Stimulated activated CD8-positive, alpha-beta memory T cell treated with anti-CD3 and anti-CD28 coated beads, Interleukin-15, amount 100 ng/mL, for 1 hour (primary cell): Measurements from ENCODE around the gene NUP88.

Experiments
- DNase-seq: peaks from one replicate; pipeline ENCODE4 v3.0.0-alpha.2; 2020; ENCODE audit warnings: low read depth

Gene NUP88

DNA sequence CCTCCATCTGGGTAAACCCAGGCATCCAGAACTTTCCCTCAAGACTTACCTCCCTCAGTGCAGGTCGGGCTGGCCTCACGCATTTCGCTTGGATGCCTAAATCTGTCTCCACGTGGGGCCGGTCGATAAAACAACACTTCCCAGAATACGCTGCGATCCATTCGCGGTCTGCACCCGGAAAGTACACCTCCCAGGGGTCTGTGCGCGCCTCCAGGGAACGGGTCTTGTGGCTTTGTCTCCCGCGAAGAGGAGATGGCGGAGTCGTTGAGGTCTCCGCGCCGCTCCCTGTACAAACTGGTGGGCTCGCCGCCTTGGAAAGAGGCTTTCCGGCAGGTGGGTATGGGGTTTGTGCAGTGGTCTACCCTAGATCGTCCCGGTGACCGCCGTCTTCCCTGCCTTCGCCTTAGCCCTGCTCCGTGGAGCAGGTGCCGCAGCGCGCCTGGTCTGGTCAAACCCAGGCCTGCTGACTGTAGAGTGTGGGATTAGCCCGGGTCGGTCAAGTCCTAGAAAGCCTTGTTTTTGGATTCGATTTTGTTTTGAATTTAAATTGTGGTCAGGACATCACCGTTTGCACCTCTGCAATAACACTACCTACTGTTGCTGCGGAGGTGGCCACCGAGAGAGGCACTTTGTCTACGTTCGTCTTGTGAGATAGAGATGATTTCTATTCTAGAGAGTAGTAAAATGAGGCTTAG is 644 bp upstream of the NUP88 start, which contains the start of gene RPAIN:
Gene RPAIN (plus strand): TSS at position 224 of the 695 bp plus-strand sequence. CDS start 29 bp downstream, at position 253.
- peak; percentile 65 for DNase-seq

DNA sequence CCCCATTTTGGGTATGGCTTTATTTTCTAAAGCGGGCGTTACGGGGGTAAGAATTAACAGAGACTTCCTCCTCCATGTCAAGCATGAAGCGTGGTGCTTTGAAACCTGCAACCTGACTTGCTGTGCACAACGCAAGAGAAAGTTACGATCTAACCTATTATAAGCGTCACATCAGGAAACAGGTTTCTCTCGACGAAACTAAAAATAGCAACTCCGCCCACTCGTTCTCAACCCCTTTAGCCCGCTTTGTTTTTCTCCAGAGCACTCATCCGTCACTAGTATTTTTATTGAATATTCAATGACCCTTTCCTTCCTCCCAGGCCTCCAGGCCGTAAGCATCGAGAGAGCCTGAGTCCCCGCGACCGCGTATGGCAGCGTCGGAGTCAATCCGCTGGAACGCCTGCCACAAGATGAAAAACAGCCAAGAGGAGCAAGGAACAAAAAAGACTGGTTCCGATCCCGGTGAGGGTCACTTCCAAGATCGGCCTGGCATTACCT is 555 bp downstream of the NUP88 start:
- DNase-seq = no peak

DNA sequence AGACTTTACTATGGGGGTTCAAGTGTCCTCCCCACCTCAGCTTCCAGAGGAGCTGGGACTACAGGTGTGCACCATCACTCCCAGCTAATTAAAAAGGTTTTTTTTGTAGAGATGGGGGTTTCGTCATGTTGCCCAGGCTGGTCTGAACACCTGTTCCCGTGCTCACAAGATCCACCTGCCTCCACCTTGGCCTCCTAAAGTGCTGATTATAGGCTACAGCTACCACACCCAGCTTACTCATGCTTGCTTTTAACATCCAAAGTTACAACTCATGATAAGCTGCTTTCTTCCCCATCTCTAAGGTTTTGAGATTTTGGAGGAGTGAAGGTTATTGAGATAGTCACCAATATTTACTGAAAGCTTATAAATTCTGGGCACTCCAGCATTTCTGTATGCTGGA is 2.6 kb downstream of the NUP88 start:
- no peak for DNase-seq

DNA sequence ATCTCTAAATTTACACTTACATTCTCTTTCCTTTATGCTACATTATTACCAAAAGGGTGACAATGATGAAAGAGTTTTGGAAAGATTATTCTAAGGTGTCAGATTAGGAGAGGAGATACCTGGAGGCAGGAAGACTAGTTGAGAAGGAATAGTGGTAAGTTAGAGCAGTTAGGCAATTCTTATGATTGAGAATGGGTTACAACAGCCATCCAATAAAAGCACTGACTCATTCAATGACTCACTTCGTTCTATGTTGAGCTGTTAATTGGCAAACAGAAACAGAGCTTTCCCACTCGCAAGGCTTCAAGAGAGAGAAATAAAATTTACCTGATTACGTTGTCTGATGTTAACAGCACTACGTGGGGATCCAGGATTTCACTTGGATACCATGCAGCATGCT is 5.8 kb downstream of the NUP88 start:
- DNase-seq = no peak

DNA sequence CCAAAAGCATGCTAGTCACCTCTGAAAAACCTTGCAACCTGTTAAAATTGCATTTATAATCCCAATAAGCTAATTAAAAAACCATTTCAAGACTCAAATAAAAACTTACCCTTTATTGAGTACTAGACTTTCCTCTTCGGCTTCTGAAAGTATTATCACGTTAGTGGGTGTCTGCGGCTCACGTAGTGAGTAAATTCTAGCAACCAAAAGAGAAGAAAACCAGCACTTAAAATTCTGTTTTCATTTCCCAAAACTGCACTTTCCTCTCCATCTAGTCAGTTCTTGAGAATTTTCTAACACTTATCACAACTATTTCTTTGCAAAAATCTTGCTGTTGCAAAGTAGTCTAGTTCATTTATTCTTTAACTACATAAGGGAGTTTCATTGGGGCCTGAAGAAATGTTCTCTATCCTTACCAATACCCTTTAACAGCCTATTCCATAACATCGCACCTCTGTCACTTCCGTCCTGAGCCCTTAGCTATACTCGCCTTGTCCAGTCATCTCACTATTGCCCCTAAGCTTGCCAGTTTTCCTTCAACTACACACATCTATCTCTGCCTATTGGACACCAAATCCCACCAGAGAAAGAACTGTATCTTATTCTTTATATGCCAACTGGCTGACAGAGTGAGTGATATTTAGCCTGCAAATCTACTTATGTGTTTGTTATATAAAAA is 8.7 kb downstream of the NUP88 start:
- DNase-seq = no peak

DNA sequence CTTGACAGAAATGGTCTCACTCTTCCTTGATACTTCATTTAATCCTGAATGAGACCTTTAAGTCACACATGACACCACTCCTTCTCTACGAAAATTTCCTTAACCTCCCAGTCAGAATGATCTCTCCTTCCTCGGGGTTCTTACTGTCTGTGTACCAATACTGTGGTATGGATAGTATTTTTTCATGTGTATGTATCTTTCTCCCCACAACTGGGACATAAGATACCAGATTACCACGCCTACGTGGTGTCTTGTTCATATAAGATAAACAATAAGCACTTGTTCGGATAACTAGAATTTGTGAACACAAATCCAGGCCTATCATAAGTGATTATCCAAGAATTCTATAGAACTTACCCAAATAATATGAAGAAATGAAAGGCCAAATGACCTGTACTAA is 11.3 kb downstream of the NUP88 start:
- DNase-seq = no peak

DNA sequence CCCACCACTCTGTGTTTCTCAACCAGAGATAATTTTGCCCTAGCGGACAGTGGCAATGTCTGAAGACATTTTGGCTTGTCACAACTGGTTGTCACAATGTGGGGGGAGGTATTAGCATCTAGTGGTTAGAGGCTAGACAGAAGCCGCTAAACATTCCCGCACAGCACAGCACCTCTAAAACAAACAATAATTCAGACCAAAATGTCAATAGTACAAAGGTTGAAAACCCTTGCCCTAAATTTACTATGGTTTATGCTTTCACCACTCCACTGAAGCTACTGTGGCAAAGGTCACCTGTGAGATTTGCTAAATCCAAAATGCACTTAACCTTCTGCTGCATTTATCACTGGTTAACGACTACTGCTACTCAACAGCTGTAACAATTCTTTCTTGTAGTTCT is 14.1 kb downstream of the NUP88 start:
- no peak for DNase-seq

DNA sequence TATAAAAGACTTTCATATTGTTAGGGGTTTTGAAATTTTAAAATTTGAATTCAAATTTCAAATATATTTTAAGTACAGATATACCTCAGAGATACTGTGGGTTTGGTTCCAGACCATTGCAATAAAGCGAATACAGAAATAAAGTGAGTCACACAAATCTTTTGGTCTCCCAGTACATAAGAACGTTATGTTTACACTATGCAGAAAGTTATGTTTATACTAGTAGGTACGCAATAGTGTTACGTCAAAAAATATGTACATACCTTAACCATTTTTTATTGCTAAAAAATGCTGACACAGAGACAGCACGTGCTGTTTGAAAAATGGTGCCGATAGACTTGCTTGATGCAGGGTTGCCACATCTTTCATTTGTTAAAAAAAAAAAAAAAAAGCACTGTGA is 19.7 kb downstream of the NUP88 start:
- no peak for DNase-seq

DNA sequence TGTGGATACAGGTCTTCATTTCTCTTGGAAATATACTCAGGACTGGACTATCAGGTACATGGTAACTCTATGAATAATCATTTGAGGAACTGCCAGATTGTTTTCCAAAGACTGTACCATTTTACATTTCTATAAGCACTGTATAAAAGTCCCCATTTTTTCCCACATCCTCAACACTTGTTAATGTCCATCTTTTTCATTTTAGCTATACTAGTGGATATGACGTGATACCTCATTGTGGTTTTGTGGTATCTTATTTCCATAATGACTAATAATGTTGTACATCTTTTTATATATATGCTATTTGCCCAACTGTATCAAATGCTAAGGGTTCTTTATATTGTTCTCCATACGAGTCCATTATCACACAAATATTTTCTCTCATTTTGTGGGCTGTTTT is 22.9 kb downstream of the NUP88 start:
- DNase-seq = no peak

DNA sequence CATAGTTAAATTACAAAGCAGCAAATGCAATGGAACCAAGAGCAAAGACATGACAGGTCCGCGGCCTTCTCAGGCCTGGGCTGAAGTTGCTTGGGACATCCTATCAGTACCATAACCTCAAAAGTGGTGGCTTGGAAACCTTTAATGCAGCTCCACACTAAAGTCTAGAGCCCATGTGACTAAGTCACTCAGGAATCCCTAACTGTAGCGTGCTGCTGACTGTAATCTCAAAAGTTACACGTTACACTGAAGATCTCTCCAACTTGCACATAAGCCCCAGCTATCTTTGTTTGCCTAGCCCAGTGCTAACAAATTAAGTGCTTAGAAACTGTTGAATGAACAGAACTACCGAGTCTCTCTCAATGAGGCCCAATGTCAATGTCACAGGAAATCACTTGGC is 27.8 kb downstream of the NUP88 start:
- DNase-seq = no peak

DNA sequence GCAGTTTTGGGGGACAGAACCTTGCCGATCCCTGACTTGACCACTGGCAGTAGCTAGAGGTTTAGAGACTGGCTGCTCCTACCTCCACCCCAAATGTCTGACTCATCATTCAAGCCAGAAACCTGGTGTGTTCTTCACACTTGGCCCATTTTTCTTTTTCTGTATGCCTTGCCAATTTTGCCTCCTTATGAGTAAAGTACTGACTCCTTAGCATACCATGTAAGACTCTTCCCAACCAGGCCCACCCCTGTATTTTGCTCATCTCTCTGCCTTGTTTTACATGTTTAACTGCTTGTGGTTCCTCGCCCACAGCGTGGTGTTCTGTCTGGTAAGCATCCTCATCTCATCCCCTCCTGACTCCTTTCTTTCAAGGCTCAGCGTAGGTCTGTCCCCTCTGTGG is 37.9 kb downstream of the NUP88 start:
- no peak for DNase-seq

DNA sequence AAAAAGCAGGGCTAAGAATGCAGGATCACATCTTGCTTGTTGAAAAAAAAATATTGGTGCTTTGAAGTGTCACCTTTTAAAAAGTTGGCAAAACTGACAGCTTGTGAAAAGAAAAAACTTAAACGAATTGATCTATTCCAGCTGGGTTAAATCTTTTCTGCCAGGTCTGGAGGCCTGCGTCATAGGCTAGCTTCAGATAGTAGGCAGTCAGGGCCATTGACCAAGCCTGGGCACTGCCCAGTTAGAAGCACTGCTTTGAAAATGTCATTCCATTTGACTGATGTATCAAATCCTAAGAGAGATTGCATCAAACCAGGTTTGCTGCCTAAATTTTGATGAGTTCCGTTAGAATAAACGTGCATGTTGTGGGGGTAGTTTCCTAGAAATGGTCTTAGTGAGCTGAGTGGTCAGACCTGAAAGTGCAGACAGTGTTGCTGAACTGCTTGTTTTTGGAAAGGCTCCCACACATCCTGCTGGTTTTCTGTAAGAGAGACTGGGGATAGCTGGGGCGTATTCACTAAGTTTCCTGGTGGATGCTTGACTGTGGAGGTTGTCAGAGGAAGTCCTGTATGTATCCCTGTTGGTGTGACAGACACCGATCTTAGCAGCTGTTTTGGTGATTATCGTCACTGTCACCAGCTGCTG is 38.8 kb downstream of the NUP88 start:
- no peak for DNase-seq

DNA sequence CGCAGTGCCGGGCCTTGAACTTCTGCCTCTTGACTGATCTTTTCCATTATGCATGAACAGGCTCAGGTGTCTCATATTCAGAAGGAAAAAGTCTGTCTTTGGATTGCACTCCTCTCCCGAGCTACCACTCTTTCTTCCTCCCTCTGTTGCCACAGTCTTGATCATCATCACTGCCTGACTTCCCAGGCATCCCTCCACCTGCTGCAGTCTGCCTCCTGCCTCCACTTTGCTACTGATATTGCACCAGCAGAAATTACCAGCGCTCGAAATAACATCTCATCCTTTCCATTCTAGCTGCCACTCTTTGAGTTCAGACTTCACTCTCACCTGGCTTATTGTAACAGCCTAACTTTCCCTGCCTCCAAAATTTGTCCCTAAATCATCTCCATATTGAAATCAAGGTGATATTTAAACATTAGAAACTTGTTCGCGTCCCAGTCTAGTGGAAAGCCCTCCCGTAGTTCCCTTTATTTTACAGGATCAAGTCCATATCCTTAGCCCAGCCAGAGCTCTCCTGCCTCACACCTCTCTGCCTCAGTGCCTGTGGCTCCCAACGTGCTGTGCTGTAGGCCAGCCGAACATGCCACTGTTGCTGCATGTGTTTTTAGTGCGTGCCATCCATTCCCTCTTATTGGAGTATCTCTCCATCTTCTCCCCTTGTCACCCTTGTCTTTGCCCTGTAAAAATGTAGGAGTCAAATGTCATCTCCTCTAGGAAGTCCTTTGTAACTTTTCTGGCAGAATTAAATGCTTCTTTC is 39.9 kb downstream of the NUP88 start:
- no peak for DNase-seq

DNA sequence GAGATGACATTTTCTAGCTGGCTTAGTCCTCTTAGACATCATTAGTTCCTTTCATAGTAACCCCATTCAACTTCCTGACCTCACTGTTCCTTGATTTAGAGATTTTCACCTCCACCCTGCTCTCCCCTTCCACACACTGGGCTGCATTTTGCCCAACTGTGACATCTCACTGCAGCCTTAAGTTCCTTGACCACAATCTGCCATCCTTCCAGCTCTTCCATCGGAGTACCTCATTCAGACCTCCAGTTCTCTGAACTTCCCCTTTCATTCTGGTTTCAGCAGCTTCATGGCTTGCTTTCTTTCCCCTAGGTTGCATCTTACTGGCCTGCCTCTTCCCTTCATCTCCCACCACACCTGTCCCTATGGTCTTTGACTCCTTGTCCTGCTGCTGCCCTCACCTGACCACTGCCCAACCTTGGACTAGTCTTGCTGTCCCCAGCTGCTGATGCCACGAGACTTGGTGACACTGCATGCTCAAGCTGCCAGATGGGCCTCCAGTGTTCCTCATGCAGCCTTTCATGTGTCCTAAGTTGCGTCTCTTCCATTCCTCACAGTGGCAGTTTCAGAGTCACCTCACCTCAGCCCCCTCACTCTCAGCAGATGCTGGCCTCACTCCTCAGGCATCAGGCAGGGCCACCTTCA is 40.8 kb downstream of the NUP88 start:
- no peak for DNase-seq

DNA sequence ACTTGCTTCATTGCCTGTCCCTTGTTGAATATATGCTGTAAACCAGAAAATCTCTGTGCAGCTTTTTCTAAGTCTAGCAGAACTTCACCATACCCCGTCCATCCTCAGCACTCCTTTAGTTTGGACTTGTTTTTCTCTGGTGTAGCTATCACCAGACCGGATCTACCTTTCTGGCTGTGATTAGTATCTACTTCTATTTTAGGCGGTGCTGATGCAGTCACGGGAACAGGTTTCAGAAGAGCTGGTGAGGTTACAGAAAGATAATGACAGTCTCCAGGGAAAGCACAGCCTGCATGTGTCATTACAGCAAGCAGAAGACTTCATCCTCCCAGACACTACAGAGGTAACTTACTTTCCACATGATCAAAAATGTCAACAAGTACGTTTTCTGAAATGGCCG is 46.4 kb downstream of the NUP88 start:
- DNase-seq = no peak

DNA sequence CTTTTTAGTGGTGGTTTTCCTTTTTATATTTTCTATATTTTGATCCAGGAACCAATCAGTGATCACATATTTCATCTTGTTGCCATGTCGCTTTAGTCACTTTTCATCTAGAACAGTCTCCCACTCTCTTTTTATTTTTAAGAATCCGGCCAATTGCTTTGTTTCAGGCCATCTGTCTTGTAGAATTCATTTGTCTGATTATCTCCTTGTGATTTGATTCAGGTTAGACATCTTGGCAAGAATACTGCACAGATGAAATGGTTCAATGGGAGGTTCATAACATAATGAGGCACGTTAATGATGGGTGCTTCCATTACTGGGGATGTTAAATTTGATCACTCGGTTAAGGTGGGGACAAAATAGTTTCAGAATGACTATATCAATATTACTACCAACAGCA is 49.1 kb downstream of the NUP88 start:
- DNase-seq = no peak

DNA sequence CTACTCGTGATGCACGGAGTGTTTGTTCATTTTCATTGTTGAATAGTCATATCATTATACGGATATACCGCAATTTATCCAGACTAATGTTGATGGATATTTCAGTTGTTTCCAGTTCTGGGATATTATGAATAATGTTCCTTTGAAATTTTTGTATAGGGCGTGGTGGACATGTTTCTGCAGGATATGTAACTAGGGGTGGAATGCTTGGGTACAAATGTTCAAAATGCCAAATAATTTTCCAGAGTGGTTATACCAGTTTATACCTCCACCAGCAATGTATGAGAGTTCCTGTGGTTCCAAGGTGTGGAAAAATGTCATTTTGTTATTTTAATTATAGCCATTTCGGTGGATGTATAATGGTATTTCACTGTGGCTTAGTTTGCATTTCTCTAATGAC is 53.6 kb downstream of the NUP88 start:
- DNase-seq = no peak

DNA sequence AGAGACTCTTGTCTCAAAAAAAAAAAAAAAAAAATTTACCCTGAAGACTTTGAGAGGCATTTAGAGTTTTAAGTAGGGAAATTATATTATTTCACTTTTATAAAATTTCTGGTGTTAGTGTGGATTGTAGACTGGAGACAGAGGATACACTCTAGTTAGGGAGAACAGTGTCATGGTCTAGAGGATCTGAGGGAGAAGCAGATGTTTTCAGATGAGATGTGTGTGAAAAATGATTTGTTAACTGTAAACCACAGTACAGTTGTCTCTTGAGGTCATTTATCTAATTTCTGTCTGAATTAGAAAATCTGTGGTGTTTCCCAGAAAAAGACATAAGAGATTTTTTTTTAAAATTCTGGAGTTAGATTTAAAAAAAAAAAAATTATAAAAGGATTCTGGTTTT is 54.8 kb downstream of the NUP88 start:
- DNase-seq = no peak

DNA sequence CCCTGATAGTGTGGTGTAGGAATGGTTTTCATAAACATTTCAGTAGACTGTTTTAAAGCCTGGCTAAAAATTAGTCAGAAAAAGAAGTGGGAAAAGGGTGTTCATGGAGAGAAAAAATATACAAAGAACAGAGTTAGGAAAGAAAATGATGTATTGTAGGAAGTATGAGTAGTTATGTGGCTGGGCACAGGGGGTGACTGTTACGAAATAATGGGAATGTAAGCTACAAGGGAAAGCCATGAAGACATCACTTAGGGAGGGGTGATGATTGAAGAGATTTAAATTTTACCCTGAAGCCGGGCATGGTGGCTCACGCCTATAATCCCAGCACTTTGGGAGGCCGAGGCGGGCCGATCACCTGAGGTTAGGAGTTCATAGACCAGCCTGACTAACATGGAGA is 55.3 kb downstream of the NUP88 start:
- no peak for DNase-seq

DNA sequence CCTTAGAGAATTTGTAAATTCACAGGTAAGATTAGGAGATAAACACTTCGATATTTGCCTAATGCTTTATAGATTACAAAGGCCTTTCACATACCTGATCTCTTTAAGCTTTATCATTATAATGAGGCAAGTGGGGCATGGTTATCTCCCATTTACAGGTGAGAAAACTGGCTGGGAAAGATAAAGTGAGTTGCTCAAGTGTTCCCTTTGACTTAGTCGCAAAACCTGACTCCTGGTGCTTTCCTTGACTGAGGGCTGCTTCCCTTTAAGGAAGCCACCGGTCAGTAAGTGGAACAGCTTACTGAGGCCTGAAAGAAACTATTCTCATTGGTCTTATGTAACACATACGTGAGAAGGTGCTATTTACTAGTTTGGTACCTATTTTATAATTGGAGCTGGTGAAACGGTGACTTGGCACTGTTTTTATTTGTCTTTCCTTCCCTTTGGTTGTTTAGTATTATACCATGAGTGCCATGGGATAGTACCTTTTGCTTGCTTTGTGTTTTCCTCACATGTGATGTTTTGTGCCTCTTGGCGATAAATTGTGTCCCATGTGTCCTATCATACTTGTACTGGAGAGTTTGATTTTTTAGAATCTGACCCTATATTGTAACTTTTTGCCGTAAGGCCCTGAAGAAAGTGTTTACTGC is 57.2 kb downstream of the NUP88 start:
- no peak for DNase-seq

DNA sequence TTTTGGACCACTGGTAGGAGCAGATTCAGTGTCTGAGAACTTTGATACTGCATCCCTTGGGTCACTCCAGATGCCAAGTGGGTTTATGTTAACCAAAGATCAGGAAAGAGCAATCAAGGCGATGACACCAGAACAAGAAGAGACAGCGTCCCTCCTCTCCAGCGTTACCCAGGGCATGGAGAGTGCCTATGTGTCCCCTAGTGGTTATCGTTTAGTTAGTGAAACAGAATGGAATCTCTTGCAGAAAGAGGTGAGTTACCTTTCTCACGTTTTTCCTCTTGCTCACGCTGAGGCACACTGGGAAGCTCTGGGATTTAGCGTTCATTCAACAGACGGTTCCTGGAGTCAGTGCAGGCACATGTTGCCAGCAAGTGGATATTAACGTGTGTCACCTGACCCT is 58.0 kb downstream of the NUP88 start:
- no peak for DNase-seq
